HepG2 (cell line): ENCODE results near the gene PPP1CA.

Experiments used
- CBFB ChIP-seq: sonication (generic); formaldehyde crosslinking; IDR thresholded peaks from 2 replicates; pipeline ENCODE4 v1.4.0; 2020; ENCODE audit warnings: missing genetic modification reagents
- FOXM1 ChIP-seq: sonication (generic); formaldehyde crosslinking; IDR thresholded peaks from 2 replicates; pipeline ENCODE4 v1.5.0; 2020; ENCODE audit warnings: missing genetic modification reagents
- KDM1A ChIP-seq: IDR thresholded peaks from 2 replicates; pipeline ENCODE4 v1.6.1; 2016; ENCODE audit warnings: missing compliant biosample characterization
- MAFG ChIP-seq: sonication (generic); formaldehyde crosslinking; IDR thresholded peaks from 2 replicates; pipeline ENCODE4 v1.5.1; 2020; ENCODE audit warnings: mild to moderate bottlenecking, missing genetic modification reagents
- NR2F1 ChIP-seq, 2 experiments: fragments of 450-650 bp in 1 of 2; formaldehyde crosslinking in 1 of 2; IDR thresholded peaks; 2 replicates each; pipeline versions ENCODE4 v1.5.0 to v1.6.1; 2016 to 2020; ENCODE audit warnings: mild to moderate bottlenecking in 1 of 2, missing compliant biosample characterization in 1 of 2, missing genetic modification reagents in 1 of 2, moderate library complexity in 1 of 2
- POLR2A ChIP-seq, 2 experiments: IDR thresholded peaks; 2 replicates each; pipeline ENCODE4 v1.6.1; 2011; ENCODE audit warnings: low read depth in 2 of 2, low read length in 2 of 2, mild to moderate bottlenecking in 1 of 2, moderate library complexity in 1 of 2; ENCODE audit not compliant: insufficient read depth in 1 of 2
- TCF7 ChIP-seq: sonication (generic); IDR thresholded peaks from 2 replicates; pipeline ENCODE4 v1.6.1; 2016; ENCODE audit warnings: antibody characterized with exemption, low read depth
- TF ChIP-seq, protein P1 (sequence below): sonication (generic); formaldehyde crosslinking; IDR thresholded peaks from 2 replicates; pipeline ENCODE4 v1.5.0; 2020; ENCODE audit warnings: mild to moderate bottlenecking, low read depth, missing genetic modification reagents, borderline replicate concordance

DNA sequence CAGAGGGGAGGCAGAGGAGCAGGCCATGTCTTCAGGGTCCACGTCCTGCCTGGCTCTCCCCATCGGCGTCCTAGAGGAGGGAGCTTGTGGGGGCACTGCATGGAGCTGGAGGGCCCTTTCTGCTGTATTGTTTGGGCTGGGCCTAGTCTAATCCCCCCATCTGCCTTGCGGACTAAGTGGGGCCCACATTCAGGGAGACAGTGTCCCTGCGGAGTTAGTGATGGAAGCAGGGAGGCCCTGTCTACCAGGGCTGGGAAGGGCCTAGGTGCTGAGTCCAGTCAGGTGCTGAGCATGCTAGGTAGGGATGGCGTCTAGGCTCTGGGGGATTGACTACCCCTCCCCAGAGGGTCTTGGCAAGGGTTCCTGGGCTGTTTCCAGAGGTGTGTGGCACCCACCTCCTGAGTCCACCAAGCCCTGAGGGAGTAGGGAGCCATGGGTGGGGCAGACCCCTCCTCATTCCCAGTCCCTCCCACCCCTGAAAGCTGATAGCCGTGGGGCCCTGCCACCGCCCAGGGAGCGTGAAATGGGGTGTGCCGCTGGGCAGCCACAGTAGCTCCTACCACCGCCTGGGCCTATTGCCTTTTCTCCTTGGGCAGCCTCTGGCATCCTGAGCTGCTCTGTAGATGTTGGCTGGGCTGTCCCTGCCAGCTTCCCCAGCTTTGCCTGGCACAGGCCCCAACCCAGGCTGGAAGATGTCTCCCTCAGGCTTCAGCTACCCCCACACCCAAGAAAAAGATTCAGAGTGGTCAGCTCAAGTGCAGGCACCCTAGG lies 46.5 kb downstream of the PPP1CA start:
- TF ChIP-seq NR2F1 (CRISPR knock-in tag; IDR thresholded peaks at IDR 0.05) (no peak), CBFB (CRISPR knock-in tag) (no peak), MAFG (CRISPR knock-in tag) (no peak), POLR2A (IDR thresholded peaks at IDR 0.05; ENCODE audit: insufficient read depth in 1 of 2, low read depth in 2 of 2, low read length in 2 of 2) (no peak), KDM1A (CRISPR knock-in tag) (no peak), FOXM1 (CRISPR knock-in tag) (no peak), TCF7 (no peak)
- TF ChIP-seq, protein P1, sequence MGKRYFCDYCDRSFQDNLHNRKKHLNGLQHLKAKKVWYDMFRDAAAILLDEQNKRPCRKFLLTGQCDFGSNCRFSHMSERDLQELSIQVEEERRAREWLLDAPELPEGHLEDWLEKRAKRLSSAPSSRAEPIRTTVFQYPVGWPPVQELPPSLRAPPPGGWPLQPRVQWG: no peak
